Measurements from ENCODE around the gene IRF1.
A peak's percentile ranks its signal among the peaks of the same experiment; 100 is the strongest.

The IRF1 gene

DNA sequence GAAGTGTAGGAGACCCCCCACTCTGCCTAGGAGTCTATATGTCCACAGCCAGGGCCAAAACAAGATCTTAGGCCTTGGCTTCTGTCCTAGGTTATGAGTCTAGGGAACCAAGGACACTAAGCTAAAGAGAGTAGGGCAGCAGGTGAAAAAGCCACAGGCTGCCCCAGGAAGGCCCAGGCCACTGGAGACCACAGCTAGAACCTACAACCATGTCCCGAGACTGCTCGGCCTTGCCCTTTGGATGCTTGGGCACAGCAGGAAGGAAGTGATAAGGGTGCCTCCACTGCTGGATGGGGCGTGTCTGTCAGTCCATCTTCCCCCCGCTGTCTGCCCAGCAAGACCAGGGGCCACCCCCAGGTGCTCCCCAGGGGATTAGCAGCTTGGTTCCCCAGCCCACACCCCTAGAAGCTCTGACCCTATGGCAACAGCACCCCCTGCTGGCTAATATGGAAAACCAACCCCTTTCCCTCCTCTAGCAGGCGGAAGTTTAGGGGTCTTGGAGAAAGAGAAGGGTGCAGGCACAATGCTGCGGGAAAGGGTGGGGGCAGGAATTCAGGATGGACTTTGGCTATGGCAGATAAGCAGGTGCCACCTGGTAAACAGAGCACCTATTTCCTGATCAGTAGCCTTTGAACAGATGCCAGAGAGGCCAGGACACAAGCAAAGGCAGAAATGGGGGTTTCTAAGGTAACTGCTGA, 10.5 kb upstream of the IRF1 start:
- DNase-seq (ENCODE audit: low read depth) = peak; percentile 42

GRCh38 chr5:132500244-132500930, 9.8 kb upstream of the IRF1 start:
- DNase-seq (ENCODE audit: low read depth) = no peak

DNA sequence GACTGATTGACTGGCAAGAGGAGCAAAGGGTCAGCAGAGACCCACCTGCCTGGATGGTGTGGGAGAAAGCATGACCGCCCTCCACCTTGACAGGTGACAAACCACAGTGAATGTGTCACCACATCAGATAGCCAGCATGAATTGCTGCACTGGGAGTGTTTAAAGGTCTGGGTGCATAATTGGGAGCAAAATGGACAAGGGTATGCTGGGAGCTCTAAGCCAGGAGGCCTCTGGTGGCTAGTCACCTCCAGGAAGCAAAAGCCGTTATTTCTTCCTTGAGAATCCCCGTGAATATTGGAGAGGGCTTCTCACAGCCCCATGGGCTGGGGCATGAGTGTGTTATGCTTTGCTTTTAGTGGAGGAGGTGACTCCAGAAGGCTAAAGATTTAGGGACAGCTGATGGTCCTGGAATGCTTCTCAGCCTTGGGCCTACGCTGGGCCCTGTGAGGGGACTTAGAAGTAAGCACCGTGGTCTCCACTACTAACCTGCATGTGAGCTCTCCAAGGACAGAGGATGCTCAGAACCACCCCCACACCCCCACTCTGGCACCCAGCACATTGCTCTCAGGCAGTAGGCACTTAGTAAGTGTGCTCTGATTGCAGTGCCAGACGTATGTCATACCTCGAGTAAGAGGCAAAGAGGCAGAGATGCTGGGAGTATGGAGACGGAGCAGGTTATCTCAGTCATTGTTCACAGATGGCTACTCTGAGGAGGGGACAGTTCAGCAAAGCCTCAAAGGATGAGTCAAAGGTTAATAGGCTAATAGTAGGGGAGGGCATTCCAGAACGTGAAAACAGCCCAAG, 9.1 kb upstream of the IRF1 start:
- no peak for DNase-seq (ENCODE audit: low read depth)

- no peak for DNase-seq (ENCODE audit: low read depth)
Observed at GRCh38 chr5:132498686-132499271, 8.2 kb upstream of the IRF1 start.

DNA sequence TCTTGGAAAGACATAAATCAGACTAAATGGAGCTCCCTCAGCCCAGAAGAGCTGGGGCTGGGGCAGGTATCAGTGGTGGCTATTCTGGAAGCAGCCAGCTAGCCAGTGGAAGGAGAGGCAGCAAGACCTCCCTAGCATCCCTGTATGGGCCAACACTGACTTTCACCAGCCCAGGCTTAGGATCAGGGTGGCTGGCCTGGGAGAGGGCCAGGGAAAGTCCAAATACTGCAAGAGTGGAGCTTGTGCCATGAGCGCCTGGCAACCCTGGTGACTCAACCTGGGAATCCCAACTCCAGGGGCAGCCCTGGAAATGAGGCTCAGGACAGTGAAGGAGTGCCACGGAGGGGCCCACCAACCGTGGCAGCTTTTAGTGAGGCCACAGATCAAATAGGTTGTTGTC, 7.6 kb upstream of the IRF1 start:
- DNase-seq (ENCODE audit: low read depth) = peak; percentile 35

GRCh38 chr5:132497488-132497997, 7.0 kb upstream of the IRF1 start:
- peak; percentile 90 for DNase-seq (ENCODE audit: low read depth)

DNA sequence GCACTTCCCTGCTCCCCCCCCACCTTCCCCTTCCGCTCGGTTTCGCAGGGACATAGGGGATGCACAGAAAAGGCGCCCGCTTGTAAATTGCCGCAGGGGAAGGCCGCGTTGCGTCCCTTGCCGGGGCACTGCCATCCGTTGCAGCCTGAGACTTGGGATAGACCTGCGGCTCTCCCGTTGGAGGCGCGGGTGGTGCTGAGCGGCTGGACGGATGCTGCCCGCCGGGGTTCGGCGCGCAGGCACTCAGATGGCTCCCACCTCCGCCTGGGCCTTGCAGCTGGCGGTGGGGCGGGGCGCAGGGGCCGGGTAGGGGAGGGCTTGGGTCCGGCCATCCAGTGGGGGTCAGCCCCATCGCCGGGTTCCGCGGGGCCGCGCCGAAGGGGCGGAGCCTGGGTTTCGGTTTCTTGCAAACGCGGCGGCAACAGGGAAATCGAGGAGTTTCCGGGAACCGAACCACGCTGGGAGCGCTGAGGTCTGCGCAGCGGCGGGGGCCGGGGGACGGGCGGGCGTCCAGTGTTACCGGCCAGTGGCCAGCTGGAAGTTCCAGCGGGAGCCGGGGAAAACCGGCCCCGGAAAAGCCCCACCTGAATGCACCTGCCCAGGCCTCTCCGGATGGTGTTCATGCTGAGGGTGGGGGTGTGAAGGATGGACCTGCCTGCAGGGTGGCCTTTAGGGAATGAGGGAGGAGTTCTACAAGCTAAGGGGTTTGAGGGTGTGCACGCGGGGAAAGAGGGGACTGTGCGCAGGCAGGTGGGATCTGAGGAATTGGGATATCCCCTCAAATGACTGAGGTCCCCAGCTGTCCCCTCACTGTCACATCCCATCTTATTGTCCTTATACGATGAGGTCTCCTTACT, 6.3 kb upstream of the IRF1 start:
- peak; percentile 75 for DNase-seq (ENCODE audit: low read depth)

DNA sequence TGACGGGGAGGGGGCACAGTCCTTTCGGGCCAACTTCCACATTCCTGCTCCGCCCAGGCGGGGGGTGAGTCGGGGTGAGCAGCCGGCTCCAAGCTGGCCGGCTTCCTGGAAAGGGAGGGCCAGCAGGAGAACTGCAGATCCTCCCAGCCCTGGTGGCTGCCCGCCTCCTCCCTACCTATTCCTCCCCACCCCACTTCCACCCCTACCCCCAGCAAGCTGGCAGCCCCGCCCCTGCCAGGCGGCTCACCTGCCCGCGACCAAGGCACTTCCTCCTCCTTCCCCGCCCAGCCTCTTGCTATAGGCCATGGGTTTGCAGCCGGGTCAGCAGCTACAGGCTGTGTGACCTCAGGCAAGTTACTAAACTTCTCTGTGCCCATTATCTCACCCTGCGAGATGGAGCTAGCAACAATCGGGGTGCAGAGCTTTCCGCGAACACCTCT, 5.6 kb upstream of the IRF1 start:
- peak; percentile 80 for DNase-seq (ENCODE audit: low read depth)

DNA sequence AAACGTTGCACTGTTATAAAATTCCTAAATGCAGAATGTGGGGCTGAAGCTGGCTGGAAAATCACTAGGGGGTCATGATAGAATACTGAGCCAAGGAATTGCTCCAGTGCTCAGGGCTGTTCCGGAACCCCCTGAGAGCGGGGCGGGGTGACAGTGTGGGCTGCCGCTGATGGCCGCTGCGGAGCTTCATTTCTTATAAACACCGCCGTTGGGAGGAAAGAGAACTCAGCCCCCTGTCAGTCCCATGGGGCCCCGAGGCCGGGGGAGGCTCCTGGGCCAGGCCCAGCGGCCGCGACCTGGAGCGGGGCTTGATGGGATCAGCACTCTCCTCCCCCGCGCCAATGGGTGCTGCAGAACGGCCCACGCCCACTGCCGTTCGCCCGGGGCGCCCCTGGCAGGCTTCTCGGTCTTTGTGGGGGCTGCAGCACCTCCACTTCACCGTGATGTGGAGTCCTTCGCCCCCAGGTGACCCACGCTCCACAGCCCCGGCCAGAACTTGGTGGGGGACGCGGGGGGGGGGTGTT, 5.2 kb upstream of the IRF1 start:
- peak; percentile 83 for DNase-seq (ENCODE audit: low read depth)

DNA sequence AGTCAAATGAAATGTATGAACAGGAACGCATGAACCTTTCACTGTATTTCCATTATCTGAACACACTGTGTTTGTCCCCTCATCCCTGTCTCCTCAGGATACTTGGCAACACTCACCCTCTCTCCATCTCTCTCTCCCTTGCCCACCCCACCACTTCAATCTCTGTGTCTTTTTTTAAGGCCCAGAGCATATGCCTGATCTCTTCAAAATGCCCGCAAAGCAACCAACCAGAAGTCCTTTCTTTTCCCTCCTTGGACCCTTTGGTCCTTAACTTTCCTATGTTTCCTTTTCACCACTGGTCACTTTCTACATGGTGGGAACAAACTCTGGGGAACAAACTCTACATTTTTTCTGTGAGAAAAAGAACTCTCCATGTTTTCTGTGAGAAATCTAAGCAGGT, 3.2 kb upstream of the IRF1 start:
- no peak for DNase-seq (ENCODE audit: low read depth)

- no peak for DNase-seq (ENCODE audit: low read depth)
Observed at GRCh38 chr5:132493241-132493640, 2.7 kb upstream of the IRF1 start.

DNA sequence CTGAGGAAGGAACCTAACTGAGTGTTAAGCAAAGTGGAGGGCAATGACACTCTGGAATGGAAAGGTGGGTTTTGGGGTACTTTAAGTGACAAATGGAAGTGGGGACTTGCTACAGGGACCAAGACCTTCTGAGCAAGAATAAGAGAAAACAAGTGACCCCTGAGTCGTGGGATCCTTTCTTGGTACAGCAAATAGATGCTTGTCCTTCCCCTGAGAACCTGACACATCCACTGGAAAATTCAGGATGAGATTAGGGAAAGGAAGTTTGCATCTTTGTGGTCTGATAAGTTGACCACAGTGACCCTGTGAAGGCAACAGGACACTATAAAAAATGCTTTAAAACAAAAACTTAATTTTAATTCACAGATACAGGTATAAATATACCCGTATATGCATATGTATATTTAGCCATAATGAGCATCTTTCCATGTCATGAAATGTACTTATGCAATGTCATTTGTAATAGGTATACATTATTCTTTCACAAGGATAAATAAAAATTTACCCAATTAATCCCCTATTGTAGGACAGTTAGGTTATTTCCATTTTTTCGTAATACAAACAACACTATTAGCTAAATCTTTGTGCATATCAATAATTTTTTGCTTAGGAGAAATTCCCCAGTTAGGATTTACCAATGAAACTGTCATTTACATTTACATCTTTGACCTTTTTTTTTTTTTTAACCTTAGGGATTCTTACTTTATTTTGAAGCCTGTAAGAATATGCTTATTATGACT, 2.0 kb upstream of the IRF1 start:
- no peak for DNase-seq (ENCODE audit: low read depth)

GRCh38 chr5:132491368-132492364, 1.1 kb upstream of the IRF1 start:
- DNase-seq (ENCODE audit: low read depth) = no peak

- DNase-seq (ENCODE audit: low read depth) = peak; percentile 20
Observed at GRCh38 chr5:132489871-132490483, 596 bp downstream of the IRF1 start.

DNA sequence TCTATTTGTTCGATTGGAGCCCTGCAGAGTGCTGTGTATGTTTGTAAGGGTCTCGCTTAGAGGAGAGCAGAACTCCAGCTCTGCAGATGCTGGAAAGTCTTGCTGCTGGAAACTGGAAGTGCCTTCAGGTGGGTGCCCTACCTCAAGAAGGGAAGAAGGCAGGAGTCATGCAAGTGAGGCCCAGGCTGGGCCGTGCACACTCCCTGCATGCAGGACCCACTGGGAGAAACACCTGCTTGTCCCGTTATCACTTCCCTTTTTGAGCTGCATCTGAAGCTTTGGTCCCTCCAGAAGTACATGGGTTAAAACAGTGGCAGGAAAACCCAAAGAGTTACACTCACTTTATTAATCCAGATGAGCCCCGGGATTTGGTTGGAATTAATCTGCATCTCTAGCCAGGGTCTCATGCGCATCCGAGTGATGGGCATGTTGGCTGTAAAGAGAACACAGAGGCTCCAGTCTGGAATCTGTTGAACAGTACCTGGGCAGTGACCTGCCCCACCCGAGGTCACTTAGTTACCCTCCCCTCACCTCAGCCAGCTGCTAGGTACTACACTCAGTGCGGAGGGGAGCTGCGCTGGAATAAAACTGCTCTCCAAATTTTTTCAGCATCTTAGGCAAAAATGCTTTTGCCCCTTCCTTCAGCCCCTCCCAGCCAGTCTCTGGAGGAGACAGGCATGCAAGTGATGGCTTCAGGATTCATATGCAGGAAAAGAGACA, 1.4 kb downstream of the IRF1 start:
- no peak for DNase-seq (ENCODE audit: low read depth)

DNA sequence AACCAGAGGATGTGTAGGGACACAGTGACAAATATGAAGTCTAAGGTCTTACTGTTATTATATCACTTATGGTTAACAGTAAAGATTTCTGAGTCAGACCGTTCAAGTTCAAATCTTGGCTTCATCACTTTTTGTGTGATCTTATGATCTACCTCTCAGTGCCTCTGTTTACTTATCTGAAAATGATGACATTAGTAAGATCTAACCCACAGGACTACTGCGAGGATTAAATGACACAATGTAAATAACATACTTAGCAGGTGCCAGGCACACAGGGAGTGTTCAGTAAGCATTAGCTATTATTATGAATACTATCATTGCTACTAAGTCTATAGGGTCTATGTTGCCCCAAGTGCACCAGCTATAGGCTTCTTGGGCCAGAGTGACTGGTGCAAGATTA, 2.0 kb downstream of the IRF1 start:
- DNase-seq (ENCODE audit: low read depth) = no peak

DNA sequence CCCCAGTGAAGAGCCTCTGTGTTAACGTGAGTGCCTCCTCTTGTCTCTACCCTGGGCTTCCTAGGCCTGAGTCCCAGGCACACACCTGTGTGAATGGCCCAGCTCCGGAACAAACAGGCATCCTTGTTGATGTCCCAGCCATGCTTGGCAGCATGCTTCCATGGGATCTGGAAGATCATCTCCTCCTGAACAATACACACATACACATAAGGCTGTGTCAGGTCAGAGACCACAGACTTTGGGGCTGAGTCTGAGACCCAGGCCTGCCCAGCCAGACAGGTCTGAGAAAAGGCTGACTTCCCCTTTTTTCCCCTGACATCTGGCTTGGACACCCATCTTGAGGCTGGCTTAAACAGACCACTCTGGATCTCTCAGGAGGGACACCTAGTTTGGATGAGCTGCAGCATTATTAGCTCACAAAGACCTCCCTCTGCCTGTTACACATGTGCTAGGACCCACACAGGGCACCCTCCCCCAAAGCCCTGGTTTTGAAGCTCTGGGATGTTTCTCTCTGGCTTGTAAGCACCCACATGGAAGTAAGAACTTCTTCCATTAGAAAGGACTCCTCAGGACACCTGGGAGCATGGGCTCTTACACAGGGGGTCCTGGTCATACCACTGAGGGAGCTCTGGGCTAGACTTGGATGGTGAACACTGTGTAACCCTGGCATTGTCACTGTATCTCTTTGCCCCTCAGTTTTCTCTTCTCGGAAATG, 2.6 kb downstream of the IRF1 start:
- DNase-seq (ENCODE audit: low read depth) = no peak

DNA sequence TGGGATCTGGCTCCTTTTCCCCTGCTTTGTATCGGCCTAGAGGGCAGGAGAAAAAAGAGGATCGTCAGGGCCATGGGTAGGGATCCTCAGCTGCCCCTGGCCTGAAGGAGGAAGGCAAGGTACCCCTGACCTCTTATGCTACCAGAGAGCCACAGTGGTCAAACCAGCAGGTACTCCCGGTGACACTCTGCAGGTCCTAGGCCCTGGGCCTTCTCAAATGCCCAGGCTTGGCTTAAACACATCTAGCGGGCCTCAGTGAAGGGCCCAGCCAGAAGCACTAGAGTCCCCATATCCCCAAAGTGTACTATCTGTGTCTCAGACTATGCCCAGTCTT, 3.5 kb downstream of the IRF1 start:
- no peak for DNase-seq (ENCODE audit: low read depth)

All from GM04504 (cell line).